GM12865 (cell line): Measurements from ENCODE around the gene RRP1B.
"Not testable (repeated sequence)": the region's sequence is repeated elsewhere in the genome, so short reads cannot be mapped to it uniquely, and the experiment has no call there.

Source experiments
- DNase-seq: peaks from one replicate; pipeline ENCODE4 v3.0.0; 2010; ENCODE audit warnings: low read depth
- H3K4me3 ChIP-seq: 2 replicates; pipeline ENCODE4 v1.5.1; 2011; ENCODE audit warnings: mild to moderate bottlenecking, low read depth, low read length, control low read depth
- TF ChIP-seq, protein P1 (sequence below): IDR thresholded peaks from 2 replicates; pipeline ENCODE4 v1.5.1; 2011; ENCODE audit warnings: low read length, control low read depth, low read depth, inconsistent platforms; ENCODE audit not compliant: insufficient read depth; ENCODE audit errors: missing control alignments

Gene RRP1B

GRCh38 chr21:43669828-43670605 lies 10.7 kb downstream of the RRP1B start:
- no peak for DNase-seq
- TF ChIP-seq, protein P1, sequence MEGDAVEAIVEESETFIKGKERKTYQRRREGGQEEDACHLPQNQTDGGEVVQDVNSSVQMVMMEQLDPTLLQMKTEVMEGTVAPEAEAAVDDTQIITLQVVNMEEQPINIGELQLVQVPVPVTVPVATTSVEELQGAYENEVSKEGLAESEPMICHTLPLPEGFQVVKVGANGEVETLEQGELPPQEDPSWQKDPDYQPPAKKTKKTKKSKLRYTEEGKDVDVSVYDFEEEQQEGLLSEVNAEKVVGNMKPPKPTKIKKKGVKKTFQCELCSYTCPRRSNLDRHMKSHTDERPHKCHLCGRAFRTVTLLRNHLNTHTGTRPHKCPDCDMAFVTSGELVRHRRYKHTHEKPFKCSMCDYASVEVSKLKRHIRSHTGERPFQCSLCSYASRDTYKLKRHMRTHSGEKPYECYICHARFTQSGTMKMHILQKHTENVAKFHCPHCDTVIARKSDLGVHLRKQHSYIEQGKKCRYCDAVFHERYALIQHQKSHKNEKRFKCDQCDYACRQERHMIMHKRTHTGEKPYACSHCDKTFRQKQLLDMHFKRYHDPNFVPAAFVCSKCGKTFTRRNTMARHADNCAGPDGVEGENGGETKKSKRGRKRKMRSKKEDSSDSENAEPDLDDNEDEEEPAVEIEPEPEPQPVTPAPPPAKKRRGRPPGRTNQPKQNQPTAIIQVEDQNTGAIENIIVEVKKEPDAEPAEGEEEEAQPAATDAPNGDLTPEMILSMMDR, result no peak
- no peak overlapping the region for H3K4me3 ChIP-seq

DNA sequence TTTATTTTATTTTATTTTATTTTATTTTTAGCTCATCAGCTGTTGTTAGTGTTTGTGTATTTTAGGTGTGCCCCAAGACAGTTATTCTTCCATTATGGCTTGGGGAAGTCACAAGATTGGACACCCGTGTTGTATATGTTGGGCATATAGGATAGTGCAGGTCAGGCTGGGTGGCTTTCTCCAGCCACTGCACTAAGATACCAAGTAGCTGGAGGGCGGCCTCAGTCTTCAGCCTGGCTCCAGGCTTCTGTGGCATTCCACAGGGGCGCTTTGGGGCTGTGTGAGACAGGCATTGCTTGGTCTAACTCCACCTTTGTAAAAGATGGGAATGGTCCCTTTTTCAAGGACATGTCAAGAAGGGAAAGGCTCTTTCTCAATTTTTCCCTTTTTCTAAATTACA lies 16.5 kb downstream of the RRP1B start:
- TF ChIP-seq, protein P1, result no peak
- no peak overlapping the region for H3K4me3 ChIP-seq
- no peak for DNase-seq

DNA sequence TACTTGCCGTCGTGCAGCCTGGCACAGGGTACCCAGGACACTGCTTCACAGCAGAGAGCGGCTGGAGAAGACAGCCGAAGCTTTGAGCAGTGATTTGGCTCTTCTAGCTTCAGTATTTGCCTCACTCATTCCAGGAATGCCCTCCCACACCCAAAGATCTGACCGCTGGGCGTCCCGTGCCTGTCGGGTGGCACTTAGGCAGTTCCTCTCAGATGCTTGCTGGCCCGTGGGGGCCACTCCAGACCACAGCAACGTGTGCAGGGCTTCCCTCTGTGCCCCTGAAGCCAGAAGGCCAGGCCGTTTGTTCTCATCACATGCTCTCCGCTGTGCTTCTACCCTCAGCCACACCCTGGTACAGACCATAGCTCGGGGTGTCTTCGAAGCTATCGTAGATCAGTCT lies 17.0 kb downstream of the RRP1B start:
- TF ChIP-seq, protein P1, result no peak
- no peak for DNase-seq

DNA sequence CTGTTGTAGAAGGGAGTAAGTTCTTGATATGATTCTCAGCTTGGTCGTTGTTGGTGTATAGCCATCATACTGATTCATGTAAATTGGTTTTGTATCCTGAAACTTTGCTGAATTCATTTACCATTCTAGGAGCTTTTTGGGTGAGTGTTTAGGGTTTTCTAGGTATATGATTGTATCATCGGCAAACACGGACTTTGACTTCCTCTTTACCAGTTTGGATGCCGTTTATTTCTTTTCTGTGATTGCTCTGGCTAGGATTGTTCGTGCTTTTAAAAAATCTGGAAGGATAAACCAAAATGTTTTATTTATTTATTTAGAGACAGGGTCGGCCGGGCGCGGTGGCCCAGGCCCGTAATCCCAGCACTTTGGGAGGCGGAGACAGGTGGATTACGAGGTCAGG lies 20.6 kb downstream of the RRP1B start:
- TF ChIP-seq, protein P1, result no peak
- H3K4me3 ChIP-seq, result no peak overlapping the region
- no peak for DNase-seq

More for the DNA sequence above, 17.0 kb downstream of the RRP1B start:
- no peak overlapping the region for H3K4me3 ChIP-seq

DNA sequence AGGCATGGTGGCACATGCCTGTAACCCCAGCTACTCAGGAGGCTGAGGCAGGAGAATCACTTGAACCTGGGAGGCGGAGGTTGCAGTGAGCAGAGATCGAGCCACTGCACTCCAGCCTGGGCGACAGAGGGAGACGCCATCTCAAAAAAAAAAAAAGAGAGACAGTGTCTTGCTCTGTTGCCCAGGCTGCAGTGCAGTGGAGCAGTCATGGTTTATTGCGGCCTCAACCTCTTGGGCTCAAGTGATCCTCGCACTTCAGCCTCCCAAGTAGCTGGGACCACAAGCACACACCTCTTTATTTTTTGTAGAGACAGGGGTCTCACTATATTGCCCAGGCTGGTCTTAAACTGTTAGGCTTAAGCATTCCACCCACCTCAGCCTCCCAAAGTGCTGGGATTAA lies 21.1 kb downstream of the RRP1B start:
- DNase-seq, result not testable (repeated sequence)

GRCh38 chr21:43681650-43682049 lies 22.3 kb downstream of the RRP1B start:
- no peak overlapping the region for H3K4me3 ChIP-seq
- TF ChIP-seq, protein P1, result no peak
- DNase-seq, result no peak

More for the DNA sequence above, 21.1 kb downstream of the RRP1B start:
- H3K4me3 ChIP-seq, result not testable (repeated sequence)

GRCh38 chr21:43684424-43684823 lies 25.1 kb downstream of the RRP1B start:
- no peak for DNase-seq
- TF ChIP-seq, protein P1, result no peak
- no peak overlapping the region for H3K4me3 ChIP-seq
